GM23338 (cell line): Measurements from ENCODE around the gene VAX1. TPM values are rescaled to one million over a fixed set of nuclear protein-coding genes. Genes with fewer than 3 reads are reported as not detected.

Source experiments
- ATAC-seq: fragments of 200-7000 bp; cut with Tn5 transposase; 3 replicates; pipeline ENCODE4 v1.9.1; 2020
- DNase-seq: peaks from one replicate; pipeline ENCODE4 v3.0.0-alpha.2; 2015; ENCODE audit warnings: low spot score
- H2AFZ ChIP-seq: fragments of 200-600 bp; sonication (generic); 2 replicates; pipeline ENCODE4 v1.8.0; 2016; ENCODE audit warnings: antibody characterized with exemption, mild to moderate bottlenecking, moderate library complexity
- H3F3A ChIP-seq: fragments of 200-600 bp; sonication (generic); replicated peaks from 2 replicates; pipeline ENCODE4 v1.8.0; 2017; ENCODE audit warnings: antibody characterized with exemption, mixed run types, low read depth
- H3K27ac ChIP-seq: fragments of 200-600 bp; sonication (generic); 2 replicates; pipeline ENCODE4 v1.6.1; 2016; ENCODE audit warnings: low read depth
- H3K27me3 ChIP-seq: fragments of 200-600 bp; sonication (generic); 2 replicates; pipeline ENCODE4 v1.8.0; 2016; ENCODE audit warnings: mild to moderate bottlenecking, mixed run types, moderate library complexity; ENCODE audit not compliant: insufficient read depth
- H3K36me3 ChIP-seq: fragments of 200-600 bp; sonication (generic); 2 replicates; pipeline ENCODE4 v1.8.0; 2016; ENCODE audit warnings: mild to moderate bottlenecking; ENCODE audit not compliant: insufficient read depth
- H3K4me1 ChIP-seq: fragments of 200-600 bp; sonication (generic); 2 replicates; pipeline ENCODE4 v1.8.0; 2016; ENCODE audit warnings: mild to moderate bottlenecking, moderate library complexity; ENCODE audit not compliant: insufficient read depth
- H3K4me2 ChIP-seq: fragments of 200-600 bp; sonication (generic); 2 replicates; pipeline ENCODE4 v1.7.1; 2017; ENCODE audit warnings: mixed run types
- H3K4me3 ChIP-seq: fragments of 200-600 bp; sonication (generic); 2 replicates; pipeline ENCODE4 v1.6.1; 2016; ENCODE audit warnings: mixed run types
- H3K79me2 ChIP-seq: fragments of 200-600 bp; sonication (generic); replicated peaks from 2 replicates; pipeline ENCODE4 v1.8.0; 2017; ENCODE audit warnings: mild to moderate bottlenecking; ENCODE audit not compliant: insufficient read depth
- H3K9me2 ChIP-seq: fragments of 200-600 bp; sonication (generic); 2 replicates; pipeline ENCODE4 v1.8.0; 2017; ENCODE audit not compliant: insufficient read depth
- H4K20me1 ChIP-seq: fragments of 200-600 bp; sonication (generic); replicated peaks from 2 replicates; pipeline ENCODE4 v1.8.0; 2017; ENCODE audit warnings: mild to moderate bottlenecking; ENCODE audit not compliant: insufficient read depth
- H3K27ac Mint-ChIP-seq: 2 replicates; pipeline ENCODE4 v1.8.0; 2020; ENCODE audit warnings: inconsistent platforms, mild to moderate bottlenecking, moderate library complexity, mixed read lengths
- H3K27me3 Mint-ChIP-seq: 3 replicates; pipeline ENCODE4 v1.8.0; 2022; ENCODE audit warnings: low read depth, mild to moderate bottlenecking, moderate library complexity, mixed read lengths, inconsistent platforms; ENCODE audit not compliant: insufficient read depth, poor library complexity
- H3K36me3 Mint-ChIP-seq: 3 replicates; pipeline ENCODE4 v1.8.0; 2021; ENCODE audit warnings: low read depth, mild to moderate bottlenecking, inconsistent platforms, moderate library complexity, mixed read lengths
- H3K4me1 Mint-ChIP-seq: 3 replicates; pipeline ENCODE4 v1.8.0; 2020; ENCODE audit warnings: mild to moderate bottlenecking, inconsistent platforms, mixed read lengths
- H3K4me3 Mint-ChIP-seq: 3 replicates; pipeline ENCODE4 v1.8.0; 2021; ENCODE audit warnings: moderate library complexity, mild to moderate bottlenecking, inconsistent platforms, mixed read lengths
- H3K9me3 Mint-ChIP-seq: 3 replicates; pipeline ENCODE4 v1.8.0; 2020; ENCODE audit warnings: moderate library complexity, mild to moderate bottlenecking, inconsistent platforms, mixed read lengths
- CREB1 ChIP-seq: fragments of 250-450 bp; sonication (Bioruptor Pico); IDR thresholded peaks from 2 replicates; pipeline ENCODE4 v1.5.0; 2020; ENCODE audit warnings: low read depth, mild to moderate bottlenecking, moderate library complexity
- CTCF ChIP-seq, 2 experiments: fragments of 200-600 bp in 1 of 2; sonication (generic) in 1 of 2; conservative IDR thresholded peaks; 2 replicates each; pipeline versions ENCODE4 v1.5.1 to v1.6.1; 2016 to 2017; ENCODE audit warnings: antibody characterized with exemption in 2 of 2, low read depth in 2 of 2, mild to moderate bottlenecking in 2 of 2, moderate library complexity in 1 of 2
- EZH2 ChIP-seq: fragments of 200-600 bp; sonication (generic); IDR thresholded peaks from one replicate; pipeline ENCODE4 v1.8.0; 2017; ENCODE audit warnings: antibody characterized with exemption, mild to moderate bottlenecking, low read depth; ENCODE audit not compliant: unreplicated experiment
- JUNB ChIP-seq: IDR thresholded peaks from one replicate; pipeline ENCODE4 v1.6.1; 2016; ENCODE audit warnings: antibody characterized with exemption; ENCODE audit not compliant: unreplicated experiment
- NANOG ChIP-seq: IDR thresholded peaks from 2 replicates; pipeline ENCODE4 v1.6.1; 2016; ENCODE audit warnings: antibody characterized with exemption, borderline replicate concordance
- POLR2AphosphoS5 ChIP-seq: IDR thresholded peaks from 2 replicates; pipeline ENCODE4 v1.6.1; 2016; ENCODE audit warnings: antibody characterized with exemption, low read depth
- polyA plus RNA-seq: library from polyadenylated mRNA; unstranded; fragments of >200 nt; fragmentation: Nextera tagmentation; extraction: Ambion mirVana; gene quantifications from 2 replicates; pipeline ENCODE4 v1.2.1, GENCODE V29; 2016
- total RNA-seq: library from RNA; depleted of rRNA; stranded (reverse); fragments of >200 nt; shearing (Covaris generic); gene quantifications from 2 replicates; pipeline ENCODE4 v1.2.3, GENCODE V29; 2014

VAX1 gene
- total and polyA plus RNA-seq, 2 experiments from 2014 or later, result not detected

- Histone ChIP-seq H3K4me2 (peak overlapping the region; percentile 90), H3K36me3 (no peaks in the 10 kb centered on the region), H2AFZ (peak overlapping the region; percentile 97), H3K79me2 (no peaks in the 10 kb centered on the region), H3K9me2 (no peaks in the 10 kb centered on the region), H3K4me1 (peaks cover 7% of the 10 kb centered on the region; the same call in 1 of the 2 replicates), H3K27ac (no peak overlapping the region), H3F3A (no peaks in the 10 kb centered on the region; the same call in 1 of the 2 replicates), H3K4me3 (peak overlapping the region; percentile 56), H3K27me3 (peaks cover 68% of the 10 kb centered on the region), H4K20me1 (peaks cover 8% of the 10 kb centered on the region; the same call in 1 of the 2 replicates)
- Mint-ChIP-seq H3K4me3 (peak overlapping the region; percentile 78), H3K27me3 (peaks cover 62% of the 10 kb centered on the region), H3K36me3 (no peaks in the 10 kb centered on the region), H3K4me1 (peaks cover 14% of the 10 kb centered on the region; the same call in 2 of the 3 replicates), H3K27ac (no peak overlapping the region), H3K9me3 (no peaks in the 10 kb centered on the region)
- no peak for TF ChIP-seq EZH2
- peak; percentile 93 to 94 for TF ChIP-seq CTCF (conservative IDR thresholded peaks at IDR 0.05; ENCODE audit: low read depth in 2 of 2)
- TF ChIP-seq JUNB, result no peak
- ATAC-seq (peak; percentile 88), DNase-seq (peak; percentile 95)
Measured at GRCh38 chr10:117174439-117175214, 36.6 kb upstream of the VAX1 start.

- Histone ChIP-seq H3K9me2 (no peaks in the 10 kb centered on the region), H3K4me2 (no peak overlapping the region), H3K36me3 (no peaks in the 10 kb centered on the region), H2AFZ (no peak overlapping the region), H3K27ac (no peak overlapping the region), H3K4me3 (no peak overlapping the region), H3K4me1 (peaks cover 3% of the 10 kb centered on the region; the same call in 1 of the 2 replicates), H3K27me3 (peaks cover 99% of the 10 kb centered on the region), H3F3A (peaks cover 4% of the 10 kb centered on the region; the same call in 1 of the 2 replicates), H3K79me2 (no peaks in the 10 kb centered on the region), H4K20me1 (peaks cover 12% of the 10 kb centered on the region)
- Mint-ChIP-seq H3K27me3 (peaks cover 97% of the 10 kb centered on the region), H3K9me3 (no peaks in the 10 kb centered on the region), H3K4me1 (peaks cover 27% of the 10 kb centered on the region), H3K4me3 (no peak overlapping the region), H3K36me3 (no peaks in the 10 kb centered on the region), H3K27ac (no peak overlapping the region)
- ATAC-seq, result no peak
- peak; percentile 18; the same call in 1 of the 2 replicates for TF ChIP-seq CREB1 (CRISPR knock-in tag)
- no peak for TF ChIP-seq NANOG
- TF ChIP-seq EZH2, result no peak
- no peak for DNase-seq
Measured at GRCh38 chr10:117170244-117170643, 32.2 kb upstream of the VAX1 start.

- no peak overlapping the region for H3K4me2 ChIP-seq
- H3F3A ChIP-seq, result peaks cover 6% of the 10 kb centered on the region; the same call in 1 of the 2 replicates
- Mint-ChIP-seq H3K9me3 (no peaks in the 10 kb centered on the region), H3K4me3 (no peak overlapping the region; the same call in 2 of the 3 replicates), H3K36me3 (no peaks in the 10 kb centered on the region), H3K27me3 (peaks cover 97% of the 10 kb centered on the region), H3K27ac (no peak overlapping the region), H3K4me1 (peaks cover 27% of the 10 kb centered on the region)
- H3K4me3 ChIP-seq, result no peak overlapping the region
- no peak overlapping the region for H2AFZ ChIP-seq
- peaks cover 100% of the 10 kb centered on the region for H3K27me3 ChIP-seq
- peaks cover 12% of the 10 kb centered on the region for H4K20me1 ChIP-seq
- H3K36me3 ChIP-seq, result no peaks in the 10 kb centered on the region
- no peaks in the 10 kb centered on the region for H3K79me2 ChIP-seq
- no peak for ATAC-seq
- no peak for DNase-seq
- TF ChIP-seq EZH2, result peak; percentile 47
- no peak for TF ChIP-seq POLR2AphosphoS5
- H3K9me2 ChIP-seq, result no peaks in the 10 kb centered on the region
- H3K4me1 ChIP-seq, result peaks cover 9% of the 10 kb centered on the region
- no peak overlapping the region for H3K27ac ChIP-seq
Measured at GRCh38 chr10:117169480-117169879, 31.4 kb upstream of the VAX1 start.
